ENCODE measurements around the gene SEPTIN3. TPM values are rescaled to one million over a fixed set of nuclear protein-coding genes. Genes with fewer than 3 reads are reported as not detected.

SEPTIN3 gene
- total and polyA plus RNA-seq, 2 of the 8 experiments (the other 6 are each of a cell fraction or from before 2014, with no cell fraction given) = 38.9 to 52.9 TPM

GRCh38 chr22:41998361-41999261 lies 29.4 kb downstream of the SEPTIN3 start, which contains the start of gene WBP2NL:
Gene WBP2NL (plus strand): TSS chr22:41998788. CDS start chr22:41998819, 31 bp downstream.
- 96% methylated on average over 46 of the region's 71 CpGs; no CpG with 5 or more reads in 1 of the 2 experiments for WGBS, 2 experiments (ENCODE audit: extremely low coverage in 1 of 2, insufficient coverage in 1 of 2, insufficient read length in 1 of 2, insufficient replicate concordance in 2 of 2, low coverage in 1 of 2, low lambda C conversion rate in 2 of 2, missing lambda C conversion rate in 1 of 2)

More at GRCh38 chr22:41998361-41999261, 29.4 kb downstream of the SEPTIN3 start, which contains the start of gene WBP2NL:
- ChIA-PET CTCF (ENCODE audit: partially characterized antibody) (interaction anchor here (0.6 to 1.8 kb wide), 2 partner anchors 76 to 92 kb away, joined by 3 to 4 read pairs; partner anchors contain the start of gene NDUFA6), POLR2A (ENCODE audit: partially characterized antibody) (no interaction called here)
- H2BK120ac ChIP-seq (replicated peaks; ENCODE audit: low read depth, low read length) = no peak within 1 kb of the TSS
- no peak within 1 kb of the TSS for H3K4me3 ChIP-seq (ENCODE audit: extremely low read depth in 1 of 4, insufficient read depth in 2 of 4, low read depth in 3 of 4, low read length in 4 of 4)
- no peak for TF ChIP-seq CHD1 (IDR thresholded peaks at IDR 0.05; ENCODE audit: low read depth, low read length)
- no peak for TF ChIP-seq NRF1 (IDR thresholded peaks at IDR 0.05; ENCODE audit: low read depth, low read length)
- peak; percentile 87 for TF ChIP-seq E2F6 (IDR thresholded peaks at IDR 0.05)
- TF ChIP-seq YY1 (IDR thresholded peaks at IDR 0.05; ENCODE audit: low read depth, low read length) = peak; percentile 63; the same call in 1 of the 2 replicates
- TF ChIP-seq KDM5A (IDR thresholded peaks at IDR 0.05; ENCODE audit: low read length) = no peak
- TF ChIP-seq SAP30 (IDR thresholded peaks at IDR 0.05; ENCODE audit: insufficient read depth, insufficient replicate concordance, low read length) = no peak
- peaks cover 6 to 25% (median 17%) of the 10 kb centered on the region in 4 experiments; a peak in 5 of 8 replicates for H3K36me3 ChIP-seq (ENCODE audit: control insufficient read depth in 2 of 4, insufficient read depth in 4 of 4, low read length in 3 of 4)
- H3K4ac ChIP-seq (replicated peaks; ENCODE audit: insufficient read length, low read depth, low read length) = no peak within 1 kb of the TSS
- no peaks in the 10 kb centered on the region; a peak in 1 of 7 replicates for H3K27me3 ChIP-seq (replicated peaks in 1 of 4; ENCODE audit: control insufficient read depth in 3 of 4, extremely low read depth in 1 of 4, insufficient read depth in 3 of 4, low read length in 3 of 4)
- no peak within 1 kb of the TSS for H3K18ac ChIP-seq (ENCODE audit: extremely low read depth, low read length)
- no peaks in the 10 kb centered on the region for H4K20me1 ChIP-seq (replicated peaks in 1 of 2; ENCODE audit: control insufficient read depth in 1 of 2, insufficient read depth in 2 of 2, low read length in 2 of 2)
- no peak within 1 kb of the TSS for H2BK20ac ChIP-seq (ENCODE audit: low read length)
- H3K9ac ChIP-seq (replicated peaks in 1 of 4; ENCODE audit: extremely low read depth in 1 of 4, low read depth in 3 of 4, low read length in 3 of 4) = no peak within 1 kb of the TSS
- H3K4me1 ChIP-seq (replicated peaks in 1 of 4; ENCODE audit: control insufficient read depth in 3 of 4, insufficient read depth in 4 of 4, low read length in 3 of 4) = 0 out of 7 replicates have a peak, but pooled peaks cover 0 to 2% (median 0%) of the 10 kb centered on the region in 4 experiments
- H4K8ac ChIP-seq (ENCODE audit: extremely low read depth, insufficient read depth, low read length) = no peak within 1 kb of the TSS
- H3K27ac ChIP-seq (ENCODE audit: low read depth, low read length) = no peak within 1 kb of the TSS
- DNase-seq (ENCODE audit: low read depth in 1 of 2, low spot score in 2 of 2) (no peak), FAIRE-seq (no peak)
- no peak within 1 kb of the TSS for H3K14ac ChIP-seq (ENCODE audit: insufficient read length)
- H3K79me2 ChIP-seq (ENCODE audit: control insufficient read depth in 1 of 2, insufficient read depth in 2 of 2, low read length in 2 of 2) = no peaks in the 10 kb centered on the region
- H3K4me2 ChIP-seq (ENCODE audit: insufficient read depth in 1 of 2, low read depth in 2 of 2, low read length in 2 of 2) = no peak within 1 kb of the TSS
- peaks cover 0 to 4% of the 10 kb centered on the region in 2 experiments; a peak in 1 of 4 replicates for H3K9me3 ChIP-seq (ENCODE audit: insufficient read depth in 2 of 2, low read depth in 1 of 2, low read length in 1 of 2)
- H4K5ac ChIP-seq (ENCODE audit: insufficient read length, low read depth, low read length) = no peak within 1 kb of the TSS
- no peak within 1 kb of the TSS for H2BK5ac ChIP-seq (ENCODE audit: low read depth, low read length)
- H2BK15ac ChIP-seq (ENCODE audit: low read length) = no peak within 1 kb of the TSS
- no peak within 1 kb of the TSS for H3K56ac ChIP-seq (replicated peaks; ENCODE audit: insufficient read length, low read depth, low read length)
- H3K23ac ChIP-seq (ENCODE audit: insufficient read length) = no peak within 1 kb of the TSS
- H4K91ac ChIP-seq (replicated peaks; ENCODE audit: insufficient read length, low read length) = no peak within 1 kb of the TSS
- 0 out of 2 replicates have a peak within 1 kb of the TSS, but pooled peaks have one; percentile 33 for H2AK5ac ChIP-seq (ENCODE audit: low read depth, low read length)
- no peaks in the 10 kb centered on the region for H3K23me2 ChIP-seq (ENCODE audit: low read depth, low read length)
- H2AFZ ChIP-seq (ENCODE audit: low read length) = no peak within 1 kb of the TSS
- H3K79me1 ChIP-seq (ENCODE audit: low read depth, low read length) = no peaks in the 10 kb centered on the region
- no peak within 1 kb of the TSS for H2BK12ac ChIP-seq (ENCODE audit: low read depth, low read length)
